ENCODE results near the gene INTS6. TPM values are rescaled to one million over a fixed set of nuclear protein-coding genes. Genes with fewer than 3 reads are reported as not detected.
A peak's percentile ranks its signal among the peaks of the same experiment; 100 is the strongest.

Gene INTS6
- total RNA-seq, 1 donor, result 40.5 TPM

GRCh38 chr13:51321836-51322235 lies 131.0 kb downstream of the INTS6 start:
- Histone ChIP-seq H3K4me1 (ENCODE audit: insufficient read depth, low read length) (peaks cover 22% of the 10 kb centered on the region), H3K9me3 (ENCODE audit: low read depth, low read length) (no peaks in the 10 kb centered on the region), H2AFZ (ENCODE audit: low read length) (no peak overlapping the region), H3K27ac (ENCODE audit: low read depth, low read length) (no peak overlapping the region), H3K4me2 (ENCODE audit: insufficient read depth, low read length) (no peak overlapping the region), H3K79me2 (ENCODE audit: insufficient read depth, low read length) (no peaks in the 10 kb centered on the region), H3K36me3 (ENCODE audit: insufficient read depth, low read length) (no peaks in the 10 kb centered on the region), H3K27me3 (ENCODE audit: insufficient read depth, low read length) (no peaks in the 10 kb centered on the region), H3K4me3 (ENCODE audit: insufficient read depth, low read length) (no peak overlapping the region), H4K20me1 (ENCODE audit: insufficient read depth, low read length) (no peaks in the 10 kb centered on the region)
- TF ChIP-seq CTCF (IDR thresholded peaks at IDR 0.05; ENCODE audit: extremely low read depth, low read depth, low read length), result no peak
- DNase-seq (ENCODE audit: insufficient read length, low spot score, missing footprints), result no peak

- H3K27me3 ChIP-seq (ENCODE audit: insufficient read depth, low read length), result no peaks in the 10 kb centered on the region
- no peak for DNase-seq (ENCODE audit: insufficient read length, low spot score, missing footprints)
- H3K27ac ChIP-seq (ENCODE audit: low read depth, low read length), result no peak overlapping the region
- TF ChIP-seq CTCF (IDR thresholded peaks at IDR 0.05; ENCODE audit: extremely low read depth, low read depth, low read length), result no peak
- no peak overlapping the region for H2AFZ ChIP-seq (ENCODE audit: low read length)
- no peak overlapping the region for H3K4me3 ChIP-seq (ENCODE audit: insufficient read depth, low read length)
- H3K79me2 ChIP-seq (ENCODE audit: insufficient read depth, low read length), result no peaks in the 10 kb centered on the region
- H4K20me1 ChIP-seq (ENCODE audit: insufficient read depth, low read length), result no peaks in the 10 kb centered on the region
- H3K4me1 ChIP-seq (ENCODE audit: insufficient read depth, low read length), result peaks cover 42% of the 10 kb centered on the region
- H3K4me2 ChIP-seq (ENCODE audit: insufficient read depth, low read length), result no peak overlapping the region
- no peaks in the 10 kb centered on the region for H3K9me3 ChIP-seq (ENCODE audit: low read depth, low read length)
- no peaks in the 10 kb centered on the region for H3K36me3 ChIP-seq (ENCODE audit: insufficient read depth, low read length)
Observed at GRCh38 chr13:51318876-51319275, 134.0 kb downstream of the INTS6 start.

- Histone ChIP-seq H4K20me1 (ENCODE audit: insufficient read depth, low read length) (no peaks in the 10 kb centered on the region), H3K9me3 (ENCODE audit: low read depth, low read length) (no peaks in the 10 kb centered on the region), H3K27me3 (ENCODE audit: insufficient read depth, low read length) (peaks cover 4% of the 10 kb centered on the region), H3K4me2 (ENCODE audit: insufficient read depth, low read length) (no peak overlapping the region), H3K36me3 (ENCODE audit: insufficient read depth, low read length) (no peaks in the 10 kb centered on the region), H3K27ac (ENCODE audit: low read depth, low read length) (peak overlapping the region; percentile 84), H3K4me3 (ENCODE audit: insufficient read depth, low read length) (no peak overlapping the region), H3K4me1 (ENCODE audit: insufficient read depth, low read length) (peaks cover 42% of the 10 kb centered on the region), H2AFZ (ENCODE audit: low read length) (no peak overlapping the region), H3K79me2 (ENCODE audit: insufficient read depth, low read length) (no peaks in the 10 kb centered on the region)
- DNase-seq (ENCODE audit: insufficient read length, low spot score, missing footprints), result peak; percentile 57
- no peak for TF ChIP-seq CTCF (IDR thresholded peaks at IDR 0.05; ENCODE audit: extremely low read depth, low read depth, low read length)
Observed at GRCh38 chr13:51318015-51318414, 134.8 kb downstream of the INTS6 start.

DNA sequence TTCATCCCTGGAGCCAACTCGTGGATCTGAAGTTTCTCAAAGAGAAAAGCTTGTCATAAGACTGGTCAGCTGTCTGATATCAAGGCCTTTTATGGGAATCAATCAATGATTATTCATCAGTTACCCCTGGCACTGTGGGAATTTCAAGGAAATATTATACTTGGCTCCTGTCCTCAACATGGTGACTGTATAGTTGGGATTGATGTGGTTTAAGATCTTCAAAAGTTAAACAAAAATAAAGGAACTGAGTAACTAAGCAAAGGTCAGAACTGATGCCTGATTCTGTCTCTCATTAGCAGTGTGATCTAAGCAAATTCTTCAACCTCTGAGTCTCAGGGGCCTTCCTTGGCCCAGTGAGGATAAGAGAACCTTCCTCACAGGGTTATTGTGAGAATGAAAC lies 135.6 kb downstream of the INTS6 start:
- H3K27ac ChIP-seq (ENCODE audit: low read depth, low read length), result peak overlapping the region; percentile 84
- TF ChIP-seq CTCF (IDR thresholded peaks at IDR 0.05; ENCODE audit: extremely low read depth, low read depth, low read length), result no peak
- H3K36me3 ChIP-seq (ENCODE audit: insufficient read depth, low read length), result no peaks in the 10 kb centered on the region
- no peak overlapping the region for H2AFZ ChIP-seq (ENCODE audit: low read length)
- no peaks in the 10 kb centered on the region for H4K20me1 ChIP-seq (ENCODE audit: insufficient read depth, low read length)
- no peaks in the 10 kb centered on the region for H3K9me3 ChIP-seq (ENCODE audit: low read depth, low read length)
- H3K79me2 ChIP-seq (ENCODE audit: insufficient read depth, low read length), result no peaks in the 10 kb centered on the region
- no peak overlapping the region for H3K4me3 ChIP-seq (ENCODE audit: insufficient read depth, low read length)
- H3K4me2 ChIP-seq (ENCODE audit: insufficient read depth, low read length), result no peak overlapping the region
- peaks cover 7% of the 10 kb centered on the region for H3K27me3 ChIP-seq (ENCODE audit: insufficient read depth, low read length)
- peaks cover 42% of the 10 kb centered on the region for H3K4me1 ChIP-seq (ENCODE audit: insufficient read depth, low read length)
- peak; percentile 88 for DNase-seq (ENCODE audit: insufficient read length, low spot score, missing footprints)
